Embryonic facial prominence (tissue), 1 donor: ENCODE results near the gene COL23A1.
"Not testable (repeated sequence)": the region's sequence is repeated elsewhere in the genome, so short reads cannot be mapped to it uniquely, and the experiment has no call there.

Source experiments
- DNase-seq: peaks from one replicate; pipeline ENCODE4 v3.0.0-alpha.2; 2016; ENCODE audit errors: extremely low spot score

Gene COL23A1

DNA sequence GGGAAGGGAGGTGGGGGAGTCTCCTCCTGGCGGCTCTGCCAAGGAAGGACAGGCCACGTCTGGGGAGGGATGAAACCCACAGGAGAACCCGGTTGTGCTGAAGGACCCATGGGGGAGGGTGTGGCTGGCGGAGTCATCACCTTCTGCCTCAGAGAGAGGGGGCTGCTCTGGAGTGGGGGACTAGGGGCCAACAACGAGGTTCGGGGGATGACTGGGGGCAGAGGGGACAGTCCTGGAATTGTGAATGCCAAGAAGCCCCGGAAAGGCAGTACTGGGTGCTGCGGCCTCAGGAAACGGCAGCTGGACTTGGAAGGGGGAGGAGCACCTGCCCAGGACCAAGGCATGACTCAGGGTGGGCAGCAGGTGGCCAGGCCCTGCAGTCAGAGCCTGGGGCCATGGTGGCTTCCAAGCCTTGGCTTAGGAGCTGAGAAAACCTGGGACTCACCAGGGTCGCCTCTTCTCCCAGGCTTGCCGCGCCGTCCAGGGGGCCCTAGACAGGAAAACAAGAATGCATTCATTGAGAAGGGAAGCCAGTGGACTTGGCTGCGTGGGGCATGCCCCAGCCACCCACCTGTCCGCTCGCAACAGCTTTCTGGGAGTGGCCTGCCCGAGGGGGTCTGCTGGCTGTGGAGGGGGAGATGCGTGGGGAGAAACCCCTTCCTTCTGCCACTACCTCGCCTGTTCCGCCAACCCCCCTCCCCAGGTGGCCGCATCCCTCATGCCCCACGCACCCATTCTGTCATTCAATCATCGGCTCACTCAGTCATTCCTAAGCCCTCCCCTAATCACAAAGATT, 283.6 kb downstream of the COL23A1 start:
- DNase-seq = no peak

DNA sequence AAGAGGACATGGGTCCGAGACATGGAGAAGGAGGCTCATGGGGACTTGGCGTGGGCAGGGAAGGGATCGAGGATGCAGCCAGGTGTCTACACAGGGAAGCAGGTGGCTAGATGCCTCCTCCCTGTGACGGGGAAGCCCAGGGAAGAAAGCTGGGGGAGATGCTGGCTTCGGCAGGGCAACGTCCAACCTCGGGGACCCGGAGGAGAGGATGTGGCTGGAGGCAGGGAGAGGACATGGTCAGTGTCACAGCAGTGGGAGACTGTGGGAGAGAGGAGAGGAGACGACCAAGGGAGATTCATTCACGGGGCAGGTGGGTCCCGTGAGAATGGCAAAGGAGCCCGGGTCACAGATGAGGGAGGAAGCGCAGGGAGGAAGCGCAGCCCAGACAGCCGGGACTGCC, 284.4 kb downstream of the COL23A1 start:
- DNase-seq = no peak

DNA sequence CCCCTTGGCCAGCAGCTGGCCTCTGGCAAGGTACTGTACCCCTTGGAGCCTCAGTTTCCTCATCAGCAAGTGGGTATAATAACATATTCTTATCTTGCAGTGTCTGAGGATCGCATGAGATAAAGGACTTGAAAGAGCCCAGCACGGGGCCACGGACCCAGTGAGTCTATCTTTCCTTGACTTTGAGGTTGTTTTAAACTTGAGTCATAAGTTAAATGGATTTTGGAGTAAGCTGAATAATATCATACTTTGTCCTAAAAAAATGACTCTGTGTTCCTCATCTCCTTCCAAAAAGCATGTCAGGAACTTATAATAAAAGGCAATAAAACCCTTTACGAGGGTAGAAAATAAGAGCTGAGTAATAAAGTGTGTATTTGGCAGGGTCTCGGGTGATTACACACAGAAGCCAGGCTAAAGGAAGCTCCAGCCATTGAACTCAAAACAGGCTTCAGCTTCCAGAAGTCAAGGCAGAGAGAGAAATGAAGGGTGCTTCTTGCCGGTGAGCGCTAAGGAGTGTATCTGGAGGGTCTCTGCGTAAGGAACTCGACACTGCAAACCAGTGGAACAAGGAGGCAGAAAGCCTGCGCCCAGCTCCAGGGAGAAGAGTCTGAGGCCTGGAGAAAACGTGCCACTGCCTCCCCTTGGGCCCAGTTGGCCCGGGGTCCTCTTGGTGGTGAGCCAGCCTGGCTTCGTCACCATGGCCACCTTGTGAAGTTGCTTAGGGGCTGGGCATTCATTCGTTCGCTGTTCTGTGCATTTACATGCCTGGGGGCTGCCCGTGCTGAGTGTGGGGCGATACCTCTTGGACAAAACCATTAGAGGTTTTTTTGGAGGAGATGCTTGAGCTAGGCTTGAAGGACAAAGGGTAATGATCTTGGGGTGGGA, 285.2 kb downstream of the COL23A1 start:
- DNase-seq = no peak

DNA sequence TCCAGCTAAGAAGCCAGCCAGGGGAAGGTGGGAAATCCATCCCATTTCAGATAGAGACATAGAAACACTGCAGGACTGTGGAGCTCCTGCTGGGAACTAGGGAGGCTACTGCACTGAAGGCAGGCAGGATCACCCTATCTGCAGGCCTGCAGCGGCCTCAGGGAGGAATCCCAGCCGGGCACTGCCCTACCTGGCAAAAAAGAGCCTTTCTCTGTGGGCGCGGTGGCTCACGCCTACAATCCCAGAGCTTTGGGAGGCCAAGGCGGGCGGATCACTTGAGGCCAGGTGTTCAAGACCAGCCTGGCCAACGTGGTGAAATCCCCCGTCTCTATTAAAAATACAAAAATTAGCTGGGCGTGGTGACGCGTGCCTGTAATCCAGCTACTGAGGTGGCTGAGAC, 286.2 kb downstream of the COL23A1 start:
- no peak for DNase-seq

DNA sequence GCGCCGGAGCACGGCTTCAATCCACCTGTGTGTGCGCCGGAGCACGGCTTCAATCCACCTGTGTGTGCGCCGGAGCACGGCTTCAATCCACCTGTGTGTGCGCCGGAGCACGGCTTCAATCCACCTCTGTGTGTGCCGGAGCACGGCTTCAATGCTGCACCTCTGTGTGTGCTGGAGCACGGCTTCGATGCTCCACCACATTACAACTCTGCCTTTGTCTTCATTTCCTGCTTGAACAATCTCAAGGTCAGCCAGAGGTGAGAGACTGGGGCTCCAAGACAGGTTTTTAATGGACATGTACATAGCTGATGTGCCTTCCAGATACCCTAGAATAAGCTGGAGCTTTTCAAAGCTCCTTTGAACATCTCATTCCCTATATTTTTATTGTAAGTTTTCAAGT, 287.9 kb downstream of the COL23A1 start:
- DNase-seq = not testable (repeated sequence)

DNA sequence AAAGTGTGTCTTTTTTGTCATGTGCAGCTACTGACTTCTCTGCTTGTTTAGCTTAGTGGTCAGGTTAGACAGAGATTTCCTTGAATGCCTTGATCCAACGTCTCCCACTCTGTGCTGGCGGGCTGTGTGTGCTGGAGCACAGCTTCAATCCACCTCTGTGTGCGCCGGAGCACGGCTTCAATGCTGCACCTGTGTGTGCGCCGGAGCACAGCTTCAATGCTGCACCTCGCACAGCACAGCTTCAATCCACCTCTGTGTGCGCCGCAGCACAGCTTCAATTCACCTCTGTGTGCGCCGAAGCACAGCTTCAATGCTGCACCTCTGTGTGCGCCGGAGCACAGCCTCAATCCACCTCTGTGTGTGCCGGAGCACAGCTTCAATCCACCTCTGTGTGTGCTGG, 288.6 kb downstream of the COL23A1 start:
- no peak for DNase-seq

DNA sequence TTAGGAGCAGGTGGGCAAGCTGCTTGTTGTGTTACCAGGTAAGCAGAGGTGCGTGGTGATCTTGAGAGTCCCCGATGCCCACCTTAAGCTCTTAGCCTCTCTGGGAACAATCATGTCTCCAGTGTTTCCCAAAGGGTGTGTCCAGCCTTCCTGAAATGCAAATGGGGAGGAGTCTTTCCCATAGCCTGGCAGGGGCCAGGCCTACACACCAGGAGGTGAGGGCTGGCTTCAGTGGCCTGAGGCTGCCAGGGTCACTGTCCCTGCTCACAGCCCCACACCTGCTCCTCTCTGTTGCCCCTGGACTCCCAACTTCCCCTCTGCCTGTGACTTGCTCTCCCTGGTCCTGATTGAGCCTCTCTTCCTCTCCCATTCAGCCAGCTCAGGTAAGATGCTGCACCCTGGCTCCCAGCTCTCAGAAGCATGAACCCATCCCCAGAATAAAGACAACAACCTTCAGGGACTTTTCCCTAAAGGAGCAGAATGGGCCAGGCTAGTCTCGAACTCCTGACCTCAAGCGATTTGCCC, 291.8 kb downstream of the COL23A1 start:
- DNase-seq = no peak

DNA sequence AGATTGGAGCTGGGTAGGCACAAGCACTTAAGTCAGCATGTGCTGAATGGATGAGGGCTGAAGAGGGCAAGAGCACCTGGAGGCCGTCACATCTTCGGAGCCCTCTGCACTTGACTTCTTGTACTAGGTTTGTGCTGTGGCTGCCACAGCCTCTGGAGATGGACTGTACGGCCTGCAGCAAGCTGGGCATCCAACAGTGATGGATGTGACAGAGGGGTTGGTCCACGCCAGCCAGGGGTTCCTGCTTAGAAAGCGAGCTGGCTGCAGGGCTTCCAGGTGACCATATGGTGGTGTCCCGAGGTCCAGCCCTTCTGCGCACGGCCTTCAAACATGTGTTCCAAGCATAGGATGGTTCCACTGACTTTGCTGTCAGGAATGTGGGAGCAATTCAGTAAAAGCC, 292.4 kb downstream of the COL23A1 start:
- no peak for DNase-seq

DNA sequence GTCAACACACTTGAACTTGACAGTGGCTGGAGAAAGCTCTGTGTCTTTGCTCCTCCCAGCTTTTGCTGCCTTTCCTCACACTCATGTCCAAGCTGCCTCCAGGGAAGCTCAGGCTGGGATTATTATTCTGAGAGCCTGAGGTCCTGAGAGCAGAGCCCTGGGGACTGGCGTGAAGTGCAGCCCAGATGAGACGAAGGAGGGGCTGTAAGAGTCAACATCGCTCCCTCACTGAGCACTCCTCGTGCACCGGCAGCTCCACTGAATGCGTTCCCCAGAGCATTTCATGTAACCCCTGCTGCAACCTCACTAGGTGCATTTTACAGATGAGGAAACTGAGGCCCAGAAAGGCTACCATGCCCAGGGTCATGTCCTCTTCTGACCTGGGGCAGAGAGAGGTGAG, 294.1 kb downstream of the COL23A1 start:
- no peak for DNase-seq

DNA sequence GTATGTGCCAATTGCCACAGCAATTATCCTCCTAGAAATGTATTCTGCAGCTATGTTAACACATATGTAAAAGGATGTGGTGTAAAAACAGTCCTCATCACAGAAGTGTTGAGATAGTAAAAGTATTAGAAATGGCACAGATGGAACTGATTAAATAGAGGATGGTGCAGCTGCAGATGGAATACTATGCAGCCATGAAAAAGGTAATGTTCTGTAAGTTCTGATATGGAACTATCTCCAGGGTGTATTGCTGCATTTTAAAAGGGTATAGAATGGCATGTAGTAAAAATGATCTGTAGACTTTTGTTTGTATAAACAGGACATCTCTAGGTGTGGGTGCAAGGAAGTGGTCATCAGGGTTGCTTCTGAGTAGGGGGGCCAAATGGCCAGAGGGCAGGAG, 294.6 kb downstream of the COL23A1 start:
- DNase-seq = no peak

DNA sequence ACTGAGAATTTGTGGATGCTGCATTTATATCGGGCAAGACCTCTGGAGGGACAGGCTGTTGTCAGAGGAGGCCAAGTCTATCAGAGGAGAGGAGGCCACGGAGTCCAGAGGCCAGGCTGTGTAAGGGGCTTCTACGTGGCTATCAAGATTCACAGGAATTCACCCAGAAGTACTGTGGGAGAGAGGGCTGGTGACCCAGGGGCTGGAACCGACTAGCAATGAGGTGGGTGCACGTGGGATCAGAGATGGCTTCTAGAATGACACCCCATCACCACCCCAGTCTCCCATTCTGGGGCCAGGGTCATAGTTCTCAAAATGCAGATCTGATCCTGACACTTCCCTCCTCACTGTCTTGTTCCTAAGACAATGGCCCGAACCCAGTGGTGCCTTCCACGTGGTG, 296.4 kb downstream of the COL23A1 start:
- DNase-seq = no peak

DNA sequence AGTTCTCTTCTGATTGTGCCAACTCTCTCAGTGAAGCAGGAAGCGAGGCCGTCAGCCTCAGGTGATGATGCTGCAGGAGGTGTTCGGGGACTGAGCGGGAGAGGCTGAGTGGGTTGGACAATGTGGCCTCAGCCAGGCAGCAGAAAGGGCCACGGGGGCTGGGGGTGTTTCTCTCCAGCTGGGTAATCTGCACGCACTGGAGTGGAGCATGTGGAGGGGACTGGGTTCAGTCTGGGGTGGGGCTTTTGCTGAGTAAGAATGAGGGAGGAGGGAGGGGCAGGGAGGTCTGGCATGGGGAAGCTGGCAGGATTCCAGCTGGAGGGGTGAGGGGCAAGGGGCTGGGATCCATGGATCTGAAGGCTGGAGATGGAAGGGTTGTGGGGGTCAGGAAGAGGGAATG, 296.8 kb downstream of the COL23A1 start:
- no peak for DNase-seq

DNA sequence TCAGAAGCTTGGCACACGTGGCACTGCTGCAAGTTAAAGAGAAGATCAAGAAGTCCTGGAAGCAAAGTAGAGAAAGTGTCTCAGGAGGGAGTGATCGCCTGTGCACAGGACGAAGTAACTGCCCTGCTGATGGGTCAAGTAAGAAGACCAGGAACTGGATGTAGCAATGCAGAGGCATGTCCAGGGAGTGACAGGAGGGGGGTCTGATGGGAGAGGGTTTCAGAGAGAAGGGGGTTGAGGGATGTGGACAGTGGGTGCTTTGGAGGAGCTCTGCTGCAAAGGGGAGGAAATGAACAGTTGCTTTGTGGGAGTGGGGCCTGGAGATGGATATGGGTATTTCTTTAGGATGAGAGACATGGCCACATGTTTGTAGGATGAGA, 297.4 kb downstream of the COL23A1 start:
- no peak for DNase-seq

DNA sequence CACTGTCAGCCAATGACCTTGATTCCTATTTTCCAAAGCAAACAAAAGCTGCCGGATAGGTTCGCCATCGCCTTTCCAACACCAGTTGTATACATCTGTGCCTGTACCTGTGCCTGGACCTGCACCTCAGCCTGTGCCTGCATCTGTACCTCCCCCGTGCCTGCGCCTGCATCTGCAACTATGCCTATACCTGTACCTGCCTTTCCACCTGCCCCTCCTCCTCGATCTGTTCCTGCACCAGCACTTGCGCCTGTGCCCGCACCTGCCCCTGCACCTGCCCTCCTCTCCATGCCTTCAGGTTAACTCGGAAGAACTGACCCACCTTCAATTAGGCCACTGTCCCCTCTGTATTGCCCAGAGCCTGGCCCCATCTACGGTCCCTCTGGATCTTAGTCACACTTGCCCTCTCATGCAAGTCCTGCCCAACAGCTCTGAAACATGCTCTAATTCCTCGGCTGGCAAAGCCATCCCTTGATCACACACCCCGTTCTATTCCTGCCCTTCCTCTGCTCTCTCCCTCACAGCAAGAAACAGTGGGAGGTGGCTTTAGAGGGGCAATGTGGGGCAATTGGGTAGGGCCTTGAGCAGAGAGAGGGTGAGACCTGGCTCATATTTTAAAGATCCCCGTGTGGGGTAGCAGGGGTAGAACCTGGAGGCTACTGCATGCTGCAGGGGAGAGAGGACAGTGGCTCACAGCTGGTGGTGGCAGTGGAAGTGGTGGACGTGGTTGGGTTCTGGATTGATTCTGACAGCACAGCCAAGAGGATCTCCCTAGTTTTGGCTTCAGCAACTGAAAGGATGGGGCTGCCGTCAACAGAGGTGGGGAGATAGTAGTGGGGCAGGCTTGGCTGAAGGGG, 298.0 kb downstream of the COL23A1 start:
- DNase-seq = no peak

DNA sequence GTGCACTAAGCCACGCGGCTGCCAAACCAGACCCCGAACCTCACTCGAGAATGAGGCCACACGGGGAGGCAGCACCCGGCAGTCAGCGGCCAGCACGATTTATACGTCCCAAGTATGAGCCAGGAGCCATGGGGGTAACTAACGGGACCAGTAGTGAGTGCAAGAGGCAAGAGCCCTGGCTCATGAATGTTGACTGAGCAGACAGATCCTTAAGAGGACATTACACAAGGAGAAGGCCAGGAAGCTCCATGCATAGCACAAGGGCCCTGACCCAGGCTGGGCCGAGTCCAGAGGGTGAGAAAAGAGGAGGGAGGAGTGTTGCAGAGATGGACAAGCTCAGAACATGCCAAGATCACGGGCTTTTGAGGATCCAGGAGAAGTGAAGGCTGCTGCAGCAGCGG, 299.0 kb downstream of the COL23A1 start:
- no peak for DNase-seq

DNA sequence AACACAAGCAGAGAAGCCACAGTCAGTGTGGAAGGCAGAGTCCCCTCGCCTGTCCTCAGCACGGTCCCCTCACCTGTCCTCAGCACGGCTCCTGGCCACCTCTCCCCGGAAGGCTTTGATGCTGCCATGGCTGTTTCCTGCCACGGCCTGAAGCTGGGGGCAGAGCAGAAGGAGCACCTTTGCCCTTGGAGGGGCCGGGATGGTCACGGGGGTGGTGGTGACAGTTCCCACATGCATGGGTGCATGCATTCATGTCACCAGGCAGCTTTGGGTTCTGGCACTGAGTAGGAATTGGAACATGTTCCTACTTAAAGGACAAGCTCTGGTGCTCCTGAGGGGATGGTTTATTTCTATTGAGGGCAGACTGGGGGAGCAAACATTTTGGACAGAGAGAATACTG, 299.8 kb downstream of the COL23A1 start:
- DNase-seq = no peak

DNA sequence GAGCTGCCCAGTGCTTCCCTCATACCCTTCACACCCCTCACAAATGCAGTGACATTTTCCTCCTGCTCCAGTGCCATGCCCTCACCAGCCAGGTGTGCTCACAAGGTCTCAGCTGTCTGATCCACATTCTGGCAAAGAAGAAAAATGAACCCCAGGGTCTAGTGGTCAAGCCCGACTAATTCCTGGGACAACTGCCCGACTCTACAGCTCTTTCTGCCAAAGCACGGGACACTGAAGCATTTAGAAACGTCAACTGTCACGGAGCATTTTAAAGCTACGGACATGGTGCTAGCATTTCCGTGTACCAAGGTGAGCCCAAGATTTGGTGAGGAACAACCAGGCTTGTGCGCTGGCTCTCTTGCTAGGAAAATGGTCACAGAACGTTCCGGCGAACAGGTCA, 300.8 kb downstream of the COL23A1 start:
- DNase-seq = no peak

DNA sequence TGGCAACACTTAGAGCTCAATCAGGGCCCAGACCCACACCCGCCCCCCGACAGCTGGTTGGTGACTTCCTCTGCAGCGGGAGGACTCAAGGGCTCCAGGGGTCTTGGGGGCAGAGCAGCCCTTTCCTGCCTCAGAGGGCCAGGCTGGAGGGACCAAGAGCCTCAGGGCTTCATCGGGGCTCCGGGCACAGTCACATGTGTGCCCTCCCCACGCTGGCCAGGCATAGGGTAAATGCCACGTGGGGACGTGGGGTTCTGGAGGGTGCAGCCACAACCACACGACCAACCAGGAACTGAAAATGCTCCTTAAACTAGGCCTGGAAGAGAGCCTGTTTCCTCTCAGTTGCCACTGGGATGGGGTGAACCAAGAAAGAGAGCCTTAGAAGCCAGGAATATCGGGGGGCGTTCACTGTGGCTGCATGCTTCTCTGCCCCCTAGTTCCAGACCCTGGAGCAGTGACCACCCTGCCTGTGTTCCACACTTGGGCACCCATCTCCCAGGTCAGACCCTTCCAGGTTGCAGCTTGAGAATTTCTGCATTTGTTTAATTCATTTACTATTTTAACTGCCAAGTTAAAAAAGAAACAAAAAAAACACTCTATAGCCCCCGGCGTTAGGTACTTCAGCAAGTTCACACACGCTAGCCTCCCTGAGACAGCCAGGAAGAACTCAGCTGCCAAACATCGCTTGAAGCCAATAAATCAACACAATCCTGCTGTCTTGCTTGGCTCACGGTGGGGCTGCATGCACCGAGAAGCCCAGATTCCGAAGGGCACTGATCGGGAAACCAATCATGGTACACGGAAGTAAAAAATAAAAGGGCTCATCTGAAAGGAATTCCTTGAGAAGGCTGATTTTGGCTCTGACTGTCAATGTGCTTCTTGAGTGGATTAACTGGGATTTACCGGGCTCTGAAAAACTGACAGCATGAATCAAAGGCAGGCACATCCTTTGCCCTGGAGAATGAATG, 301.5 kb downstream of the COL23A1 start:
- DNase-seq = peak; percentile 48

DNA sequence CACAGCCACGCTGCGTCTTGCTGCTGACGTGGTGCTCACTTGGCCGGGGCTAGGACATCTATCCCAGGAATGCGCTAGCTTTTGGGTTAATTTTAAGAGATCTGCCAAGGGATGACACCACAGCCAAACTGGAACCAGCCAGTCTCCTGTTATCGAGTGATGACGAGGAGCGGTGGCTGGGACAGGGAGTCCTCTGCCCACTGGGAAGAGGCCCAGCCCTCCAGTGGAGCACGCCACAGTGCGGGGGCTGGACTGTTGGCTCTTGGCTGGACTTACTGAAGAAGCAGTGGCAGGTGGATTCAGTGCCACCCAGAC, 302.4 kb downstream of the COL23A1 start:
- DNase-seq = no peak

DNA sequence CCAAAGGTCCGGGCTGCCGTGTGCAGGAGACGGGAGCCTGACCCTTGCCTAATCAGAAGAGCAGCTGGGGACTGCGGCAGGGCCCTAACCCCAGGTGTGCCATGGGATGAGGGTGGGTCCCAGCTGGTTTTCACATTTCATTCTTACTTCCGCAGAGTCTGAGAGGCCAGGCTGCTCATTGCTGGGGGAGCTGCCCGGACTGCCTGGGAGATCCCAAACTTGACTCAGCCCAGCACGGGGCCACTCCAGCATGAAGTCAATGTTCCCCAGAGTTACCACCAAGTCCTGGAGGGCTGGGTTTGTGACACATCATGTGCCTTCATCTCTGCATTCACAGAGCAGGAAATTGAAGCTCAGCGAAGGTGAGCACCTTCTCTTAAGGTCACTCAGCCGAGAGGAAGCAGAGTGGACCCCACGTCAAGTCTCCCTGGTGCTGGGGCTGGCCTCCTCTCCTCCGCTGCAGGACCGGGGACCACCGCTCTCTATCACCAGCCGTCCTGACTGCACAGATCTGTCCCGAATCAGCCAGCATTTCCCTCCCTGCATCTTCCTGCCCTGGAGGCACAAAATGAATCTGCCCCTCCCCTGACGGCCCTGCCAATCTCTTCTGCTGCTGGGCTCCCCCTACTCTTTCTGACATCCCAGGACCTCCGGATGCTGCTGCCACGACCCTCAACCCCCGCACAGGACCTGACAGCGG, 303.0 kb downstream of the COL23A1 start:
- no peak for DNase-seq
